ENCODE data around the gene PPP1R14C. TPM values are rescaled to one million over a fixed set of nuclear protein-coding genes. Genes with fewer than 3 reads are reported as not detected.

PPP1R14C gene
- total RNA-seq, 2 experiments from 2014 or later: not detected

DNA sequence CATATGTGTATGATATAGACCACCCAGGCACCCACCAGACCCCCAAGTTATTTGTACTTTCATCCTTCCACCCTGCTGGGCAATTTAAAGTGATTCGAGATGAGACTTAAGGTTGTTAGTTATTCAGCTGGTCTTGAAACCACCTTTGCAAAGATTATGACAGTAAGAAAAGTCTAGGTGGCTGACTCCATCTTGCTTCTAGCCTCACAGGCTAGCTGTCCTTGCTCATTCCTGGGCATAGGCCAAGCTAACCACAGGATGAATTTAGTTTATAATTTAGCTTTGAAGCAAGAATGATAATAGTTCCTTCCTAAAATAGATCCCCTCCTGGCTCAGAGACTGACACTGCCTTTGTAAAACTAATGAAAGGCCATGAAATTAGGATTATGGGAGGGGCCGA lies 154.0 kb downstream of the PPP1R14C start:
- no peak for ATAC-seq (ENCODE audit: low read depth)
- Mint-ChIP-seq H3K27ac (no peak overlapping the region), H3K4me1 (no peaks in the 10 kb centered on the region), H3K27me3 (peaks cover 2% of the 10 kb centered on the region), H3K9me3 (peaks cover 5% of the 10 kb centered on the region), H3K4me3 (no peak overlapping the region), H3K36me3 (no peaks in the 10 kb centered on the region)
- no peak for DNase-seq
- POLR2A ChIA-PET: no interaction called here

DNA sequence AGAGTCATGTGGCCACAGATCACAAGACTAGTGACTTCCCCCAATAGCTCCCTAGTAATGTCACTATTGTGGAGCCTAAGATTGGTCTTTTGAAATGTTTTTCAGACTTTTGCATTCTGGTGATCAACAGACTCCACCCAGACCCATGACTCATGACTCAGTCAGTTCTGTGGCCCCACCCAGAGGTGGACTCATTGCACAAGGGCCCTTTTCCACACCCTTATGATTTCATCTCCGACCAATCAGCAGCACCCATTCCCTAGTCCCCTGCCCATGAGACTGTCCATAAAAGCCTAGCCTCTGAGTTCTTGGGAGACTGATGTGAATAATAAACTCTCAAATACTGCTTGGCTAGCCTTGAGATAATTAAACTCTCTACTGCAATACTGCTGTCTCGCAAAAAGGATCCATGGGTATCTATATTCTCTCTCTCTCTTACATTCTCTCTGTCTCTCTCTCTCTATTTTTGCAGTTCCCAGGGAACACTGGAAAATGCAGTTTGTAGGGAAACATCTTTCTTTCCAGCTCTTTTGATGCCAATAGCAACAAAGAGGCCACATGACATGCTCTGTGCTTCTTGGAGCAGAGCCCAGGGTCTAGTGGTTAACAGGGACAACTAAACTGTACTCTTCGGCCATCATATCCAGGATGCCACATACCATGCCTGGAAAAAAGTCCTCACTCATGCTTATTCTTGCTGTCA lies 154.6 kb downstream of the PPP1R14C start:
- no peaks in the 10 kb centered on the region for H3K4me1 Mint-ChIP-seq
- ATAC-seq (ENCODE audit: low read depth) (no peak), DNase-seq (no peak)
- H3K27ac Mint-ChIP-seq: no peak overlapping the region
- peaks cover 5% of the 10 kb centered on the region for H3K9me3 Mint-ChIP-seq
- no peaks in the 10 kb centered on the region for H3K36me3 Mint-ChIP-seq
- H3K27me3 Mint-ChIP-seq: peaks cover 2% of the 10 kb centered on the region
- H3K4me3 Mint-ChIP-seq: no peak overlapping the region
- POLR2A ChIA-PET: no interaction called here

DNA sequence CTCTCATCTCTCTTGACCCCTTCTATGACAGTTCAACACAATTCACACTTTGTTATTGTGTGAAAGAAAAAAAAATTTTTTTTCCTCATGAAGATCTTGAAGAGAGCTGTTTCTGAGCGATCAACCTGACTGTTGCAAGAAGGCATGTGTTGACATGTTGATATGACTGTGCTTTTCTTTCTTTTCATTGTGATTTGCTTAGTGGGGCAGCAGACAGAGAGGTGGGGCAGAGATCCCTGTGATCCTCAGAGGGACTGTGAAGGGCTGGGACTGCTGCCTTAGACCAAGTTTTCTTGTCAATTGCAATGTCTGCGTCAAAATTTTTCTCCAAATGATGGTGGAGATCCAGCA lies 155.2 kb downstream of the PPP1R14C start:
- no peak for DNase-seq
- no peak for ATAC-seq (ENCODE audit: low read depth)
- Mint-ChIP-seq H3K27me3 (peaks cover 2% of the 10 kb centered on the region), H3K36me3 (no peaks in the 10 kb centered on the region), H3K4me3 (no peak overlapping the region), H3K27ac (no peak overlapping the region), H3K4me1 (no peaks in the 10 kb centered on the region), H3K9me3 (peaks cover 5% of the 10 kb centered on the region)
- POLR2A ChIA-PET: no interaction called here

DNA sequence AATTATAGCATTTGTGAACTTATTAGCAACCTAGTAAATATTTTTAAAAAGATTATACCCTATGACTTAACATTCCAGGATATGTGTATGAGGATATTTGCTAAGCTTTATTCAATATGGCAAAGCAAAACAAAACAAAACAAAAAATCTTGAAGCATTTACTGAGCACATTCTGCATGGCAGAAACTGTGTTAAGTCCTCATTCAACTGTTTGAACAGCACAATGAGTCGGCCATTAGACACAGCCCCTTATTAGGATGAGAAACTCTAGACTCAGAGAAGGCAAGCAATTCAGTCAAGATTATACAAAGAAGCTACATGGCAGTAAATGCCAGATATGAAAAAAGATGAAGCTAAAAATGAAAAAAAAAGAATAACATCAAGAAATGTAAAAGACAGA lies 155.8 kb downstream of the PPP1R14C start:
- peaks cover 5% of the 10 kb centered on the region for H3K9me3 Mint-ChIP-seq
- DNase-seq (no peak), ATAC-seq (ENCODE audit: low read depth) (no peak)
- no peaks in the 10 kb centered on the region for H3K36me3 Mint-ChIP-seq
- H3K4me3 Mint-ChIP-seq: no peak overlapping the region
- H3K27ac Mint-ChIP-seq: no peak overlapping the region
- H3K4me1 Mint-ChIP-seq: no peaks in the 10 kb centered on the region
- POLR2A ChIA-PET: no interaction called here
- H3K27me3 Mint-ChIP-seq: peaks cover 2% of the 10 kb centered on the region

Other genes with a start within 250 kb of the PPP1R14C start
- not detected for gene RAET1E, start 244.9 kb upstream of the PPP1R14C start, total RNA-seq
- gene RAET1G, start 219.9 kb upstream of the PPP1R14C start, total RNA-seq: not detected
- under 1 TPM; 0.53 to 0.60 TPM for gene ULBP2, start 201.0 kb upstream of the PPP1R14C start, total RNA-seq
- gene ULBP1, start 179.1 kb upstream of the PPP1R14C start, total RNA-seq: under 1 TPM; 0.91 to 0.97 TPM
- not detected for gene RAET1L, start 117.5 kb upstream of the PPP1R14C start, total RNA-seq
- gene ULBP3, start 73.9 kb upstream of the PPP1R14C start, total RNA-seq: 1 to 10 TPM in 1 of 2 experiments, under 1 TPM in 1; 0.94 to 1.6 TPM
- gene IYD, start 226.0 kb downstream of the PPP1R14C start, total RNA-seq: not detected